Muscle layer of duodenum (tissue), 2 donors: Measurements from ENCODE around the gene LRRC27.
"Not testable (repeated sequence)": the region's sequence is repeated elsewhere in the genome, so short reads cannot be mapped to it uniquely, and the experiment has no call there.

Source experiments
- H3K27ac ChIP-seq: one replicate; pipeline ENCODE4 v1.7.0; 2013; ENCODE audit warnings: mild to moderate bottlenecking, low read length
- H3K27me3 ChIP-seq: one replicate; pipeline ENCODE4 v1.7.0; 2013; ENCODE audit warnings: low read depth, mild to moderate bottlenecking, control low read depth, low read length
- H3K36me3 ChIP-seq, 2 donors: one replicate each; pipeline ENCODE4 v1.7.0; 2013; ENCODE audit warnings: low read length in 2 of 2, control low read depth in 1 of 2, mild to moderate bottlenecking in 1 of 2; ENCODE audit not compliant: insufficient read depth in 2 of 2, control insufficient read depth in 1 of 2
- H3K4me1 ChIP-seq, 2 donors: one replicate each; pipeline ENCODE4 v1.7.0; 2013; ENCODE audit warnings: low read length in 2 of 2, mild to moderate bottlenecking in 2 of 2, control low read depth in 1 of 2, moderate library complexity in 1 of 2; ENCODE audit not compliant: insufficient read depth in 2 of 2, control insufficient read depth in 1 of 2
- H3K4me3 ChIP-seq, 2 donors: one replicate each; pipeline ENCODE4 v1.7.0; 2013; ENCODE audit warnings: low read length in 2 of 2, low read depth in 1 of 2, mild to moderate bottlenecking in 1 of 2
- H3K9me3 ChIP-seq, 2 donors: one replicate each; pipeline ENCODE4 v1.7.0; 2013; ENCODE audit warnings: low read length in 2 of 2, control low read depth in 1 of 2, mild to moderate bottlenecking in 1 of 2; ENCODE audit not compliant: control insufficient read depth in 1 of 2
- donor health status: healthy.

Gene LRRC27

GRCh38 chr10:132335189-132336063 is 3.4 kb downstream of the LRRC27 start:
- peaks cover 0 to 4% of the 10 kb centered on the region in 2 donors for H3K36me3 ChIP-seq
- no peak overlapping the region for H3K27ac ChIP-seq
- H3K4me3 ChIP-seq, result no peak overlapping the region
- H3K4me1 ChIP-seq, result peaks cover 0 to 16% of the 10 kb centered on the region in 2 donors
- no peaks in the 10 kb centered on the region for H3K9me3 ChIP-seq
- no peaks in the 10 kb centered on the region for H3K27me3 ChIP-seq

- peaks cover 0 to 11% of the 10 kb centered on the region in 2 donors for H3K4me1 ChIP-seq
- peak overlapping the region; percentile 62 to 70 for H3K4me3 ChIP-seq
- peak overlapping the region; percentile 61 for H3K27ac ChIP-seq
- no peaks in the 10 kb centered on the region for H3K27me3 ChIP-seq
- peaks cover 0 to 4% of the 10 kb centered on the region in 2 donors for H3K36me3 ChIP-seq
- no peaks in the 10 kb centered on the region for H3K9me3 ChIP-seq
Observed at GRCh38 chr10:132336064-132336746, 4.2 kb downstream of the LRRC27 start.

GRCh38 chr10:132336919-132337407 is 5.0 kb downstream of the LRRC27 start:
- H3K36me3 ChIP-seq, result peaks cover 0 to 4% of the 10 kb centered on the region in 2 donors
- no peaks in the 10 kb centered on the region for H3K27me3 ChIP-seq
- peaks cover 0 to 11% of the 10 kb centered on the region in 2 donors for H3K4me1 ChIP-seq
- peak overlapping the region; percentile 61 for H3K27ac ChIP-seq
- peak overlapping the region; percentile 62 to 70 for H3K4me3 ChIP-seq
- H3K9me3 ChIP-seq, result no peaks in the 10 kb centered on the region

- not testable (repeated sequence) for H3K27ac ChIP-seq, H3K9me3 ChIP-seq, H3K27me3 ChIP-seq, H3K36me3 ChIP-seq, H3K4me1 ChIP-seq
- H3K4me3 ChIP-seq, result peak overlapping the region; percentile 62 to 70
Observed at GRCh38 chr10:132337854-132338253, 5.9 kb downstream of the LRRC27 start.

- H3K9me3 ChIP-seq, result no peaks in the 10 kb centered on the region
- H3K4me3 ChIP-seq, result no peak overlapping the region
- H3K27ac ChIP-seq, result no peak overlapping the region
- no peaks in the 10 kb centered on the region for H3K27me3 ChIP-seq
- H3K36me3 ChIP-seq, result peaks cover 0 to 7% of the 10 kb centered on the region in 2 donors
- peaks cover 0 to 4% of the 10 kb centered on the region in 2 donors for H3K4me1 ChIP-seq
Observed at GRCh38 chr10:132338876-132339275, 6.9 kb downstream of the LRRC27 start.

GRCh38 chr10:132339276-132339675 is 7.3 kb downstream of the LRRC27 start:
- H3K4me1 ChIP-seq, result peaks cover 0 to 4% of the 10 kb centered on the region in 2 donors
- H3K36me3 ChIP-seq, result peaks cover 1 to 7% of the 10 kb centered on the region in 2 donors
- H3K4me3 ChIP-seq, result no peak overlapping the region
- no peaks in the 10 kb centered on the region for H3K27me3 ChIP-seq
- H3K27ac ChIP-seq, result no peak overlapping the region
- H3K9me3 ChIP-seq, result no peaks in the 10 kb centered on the region

- Histone ChIP-seq H3K9me3 (no peaks in the 10 kb centered on the region), H3K4me1 (peaks cover 0 to 4% of the 10 kb centered on the region in 2 donors), H3K36me3 (peaks cover 3 to 18% of the 10 kb centered on the region in 2 donors), H3K27me3 (no peaks in the 10 kb centered on the region), H3K27ac (no peak overlapping the region), H3K4me3 (no peak overlapping the region)
Observed at GRCh38 chr10:132341017-132341416, 9.0 kb downstream of the LRRC27 start.

GRCh38 chr10:132341781-132342180 is 9.8 kb downstream of the LRRC27 start:
- no peaks in the 10 kb centered on the region for H3K9me3 ChIP-seq

GRCh38 chr10:132342553-132342952 is 10.6 kb downstream of the LRRC27 start:
- H3K27me3 ChIP-seq, result no peaks in the 10 kb centered on the region
- H3K27ac ChIP-seq, result no peak overlapping the region
- no peaks in the 10 kb centered on the region for H3K9me3 ChIP-seq
- no peak overlapping the region for H3K4me3 ChIP-seq
- H3K36me3 ChIP-seq, result peaks cover 3 to 18% of the 10 kb centered on the region in 2 donors
- peaks cover 0 to 3% of the 10 kb centered on the region in 2 donors for H3K4me1 ChIP-seq

More at GRCh38 chr10:132341781-132342180, 9.8 kb downstream of the LRRC27 start:
- H3K27ac ChIP-seq, result no peak overlapping the region
- no peak overlapping the region for H3K4me3 ChIP-seq
- peaks cover 3 to 18% of the 10 kb centered on the region in 2 donors for H3K36me3 ChIP-seq
- peaks cover 0 to 4% of the 10 kb centered on the region in 2 donors for H3K4me1 ChIP-seq
- no peaks in the 10 kb centered on the region for H3K27me3 ChIP-seq

GRCh38 chr10:132344386-132344785 is 12.4 kb downstream of the LRRC27 start:
- no peaks in the 10 kb centered on the region for H3K27me3 ChIP-seq
- H3K4me3 ChIP-seq, result no peak overlapping the region
- peaks cover 13 to 30% of the 10 kb centered on the region in 2 donors for H3K36me3 ChIP-seq
- H3K4me1 ChIP-seq, result no peaks in the 10 kb centered on the region
- no peaks in the 10 kb centered on the region for H3K9me3 ChIP-seq
- H3K27ac ChIP-seq, result no peak overlapping the region

GRCh38 chr10:132345345-132345744 is 13.4 kb downstream of the LRRC27 start:
- Histone ChIP-seq H3K27ac (no peak overlapping the region), H3K4me3 (no peak overlapping the region), H3K9me3 (no peaks in the 10 kb centered on the region), H3K36me3 (peaks cover 13 to 34% of the 10 kb centered on the region in 2 donors), H3K4me1 (no peaks in the 10 kb centered on the region), H3K27me3 (no peaks in the 10 kb centered on the region)
